GM18867 (cell line): Measurements from ENCODE around the gene SH3BP5L.

Experiments
- ATAC-seq: cut with Tn5 transposase; IDR thresholded peaks from one replicate; pipeline ENCODE4 v1.9.1; 2021; ENCODE audit warnings: mild to moderate bottlenecking, moderate library complexity; ENCODE audit not compliant: unreplicated experiment

The SH3BP5L gene

GRCh38 chr1:248786156-248786555, 39.6 kb downstream of the SH3BP5L start:
- ATAC-seq: peak; percentile 95

DNA sequence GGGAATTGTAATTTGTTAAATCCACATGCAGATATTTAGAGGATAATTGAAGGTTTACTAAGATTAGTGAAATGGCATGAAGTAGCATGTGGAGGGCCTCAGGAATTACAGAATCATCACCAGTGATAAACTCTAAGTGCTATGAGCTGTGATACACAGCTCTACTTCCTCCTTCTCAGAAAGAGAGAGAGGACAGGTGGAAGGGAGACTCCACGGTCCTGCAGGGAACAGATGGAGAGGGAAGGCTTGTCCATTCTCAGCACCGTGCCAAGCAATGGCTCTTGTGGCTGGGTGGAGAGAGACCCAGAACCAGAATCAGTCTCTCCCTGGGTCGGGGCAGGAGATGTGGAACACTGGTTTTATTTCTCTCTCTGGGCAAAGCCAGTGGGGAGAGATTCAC, 42.3 kb downstream of the SH3BP5L start:
- ATAC-seq: no peak

DNA sequence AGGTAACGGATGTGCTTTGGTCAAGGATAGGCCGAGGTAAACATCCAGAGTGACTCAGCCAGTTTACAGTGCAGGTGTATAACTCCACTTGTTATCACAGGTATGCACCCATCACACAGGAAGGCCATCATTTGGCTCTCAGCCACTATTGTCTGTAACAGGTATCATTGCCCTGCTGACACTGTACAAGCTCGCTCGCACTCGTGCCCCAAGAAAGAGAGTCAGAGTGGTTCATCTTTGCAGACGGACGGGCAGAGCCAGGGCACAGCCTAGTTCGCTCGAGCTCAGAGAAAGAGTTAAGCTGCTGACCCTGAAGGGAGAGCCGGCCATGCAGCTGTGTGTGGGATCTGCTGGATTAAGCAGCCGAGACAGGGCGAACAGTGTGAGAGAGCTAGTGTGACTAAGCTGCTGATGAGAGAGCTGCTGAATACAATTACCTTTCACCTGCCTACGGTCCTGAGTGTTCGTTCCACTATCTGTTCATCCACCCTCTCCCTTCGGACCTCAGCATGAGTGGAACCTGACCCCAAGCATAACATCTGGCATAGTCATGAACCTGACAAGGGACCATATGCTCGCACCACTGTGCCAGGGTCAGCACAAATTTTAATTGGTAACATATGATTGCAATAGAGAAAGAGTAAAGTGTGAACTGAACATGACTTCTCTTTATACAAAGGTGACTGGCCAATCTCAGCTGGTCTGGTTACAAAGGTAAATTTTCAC, 43.1 kb downstream of the SH3BP5L start:
- no peak for ATAC-seq

- ATAC-seq: no peak
Observed at GRCh38 chr1:248779350-248779749, 46.4 kb downstream of the SH3BP5L start.

DNA sequence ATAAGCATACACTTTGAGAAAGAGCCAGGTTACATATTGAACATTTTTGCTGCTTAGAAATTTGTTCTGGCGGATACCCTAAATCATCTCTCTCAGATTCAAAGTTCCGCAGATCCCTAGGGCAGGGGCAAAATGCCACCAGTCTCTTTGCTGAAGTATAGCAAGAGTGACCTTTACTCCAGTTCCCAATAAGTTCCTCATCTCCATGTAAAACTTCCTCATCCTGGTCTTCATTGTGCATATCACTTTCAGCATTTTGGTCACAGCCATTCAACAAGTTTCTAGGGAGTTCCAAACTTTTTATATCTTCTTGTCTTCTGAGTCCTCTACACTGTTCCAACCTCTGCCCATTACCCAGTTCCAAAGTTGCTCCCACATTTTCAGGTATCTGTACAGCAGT, 46.8 kb downstream of the SH3BP5L start:
- ATAC-seq: no peak

- no peak for ATAC-seq
Observed at GRCh38 chr1:248776991-248777390, 48.7 kb downstream of the SH3BP5L start.

DNA sequence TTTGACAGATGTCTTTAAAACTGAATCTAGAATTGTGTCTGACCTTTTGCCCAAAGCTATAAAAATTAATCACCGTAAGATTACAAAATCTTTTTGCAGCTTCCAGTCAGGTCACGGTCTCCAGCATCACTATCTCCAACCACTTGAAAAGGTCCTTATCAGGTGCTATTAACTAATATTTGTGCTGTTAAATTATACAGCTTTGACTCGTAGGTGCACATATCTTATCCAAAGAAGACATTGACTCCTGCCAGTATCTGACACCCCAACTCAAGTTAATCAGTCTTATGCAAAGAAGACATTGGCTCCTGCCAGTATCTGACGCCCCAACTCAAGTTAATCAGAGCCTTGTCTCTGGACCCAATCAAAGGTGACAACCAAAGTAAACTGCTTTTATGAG, 50.3 kb downstream of the SH3BP5L start:
- ATAC-seq: no peak
